ENCODE measurements around the gene SMG7. TPM values are rescaled to one million over a fixed set of nuclear protein-coding genes. Genes with fewer than 3 reads are reported as not detected.

Gene SMG7
- total RNA-seq, 1 experiment from 2014 or later = 72.9 TPM

GRCh38 chr1:183543619-183544204 lies 71.4 kb downstream of the SMG7 start:
- TF ChIP-seq CTCF (conservative IDR thresholded peaks at IDR 0.05) (peak; percentile 81), EZH2 (IDR thresholded peaks at IDR 0.05; ENCODE audit: low read depth) (no peak)
- Histone ChIP-seq H3K4me3 (no peak overlapping the region), H3K27me3 (ENCODE audit: insufficient read depth, low read depth) (no peaks in the 10 kb centered on the region), H3K9me3 (ENCODE audit: insufficient read depth, low read depth) (no peaks in the 10 kb centered on the region), H4K20me1 (ENCODE audit: insufficient read depth) (no peaks in the 10 kb centered on the region), H3K4me2 (no peak overlapping the region), H3K27ac (peak overlapping the region; percentile 11; the same call in 1 of the 2 replicates), H3F3A (ENCODE audit: insufficient read depth, low read depth) (peaks cover 40% of the 10 kb centered on the region), H2AFZ (no peak overlapping the region), H3K79me2 (ENCODE audit: low read depth) (no peaks in the 10 kb centered on the region), H3K36me3 (ENCODE audit: low read depth) (peaks cover 76% of the 10 kb centered on the region), H3K9me2 (ENCODE audit: insufficient read depth) (no peaks in the 10 kb centered on the region), H3K4me1 (replicated peaks; ENCODE audit: insufficient read depth) (no peaks in the 10 kb centered on the region)
- ChIA-PET POLR2A (ENCODE audit: unreplicated experiment) (no interaction called here), CTCF (no interaction called here)
- no TSS peak for BruUV-seq (replicated peaks)
- intact Hi-C loops (cut with micrococcal nuclease; ENCODE audit: unreplicated experiment) = loop anchor here (2.0 to 5.0 kb wide), 2 partner anchors 71 to 263 kb away; partner anchors contain the start of gene SMG7
- peak in 1 of 2 experiments; percentile 7 for DNase-seq

GRCh38 chr1:183544598-183545297 lies 72.4 kb downstream of the SMG7 start:
- H3K9me2 ChIP-seq (ENCODE audit: insufficient read depth) = no peaks in the 10 kb centered on the region
- H3K36me3 ChIP-seq (ENCODE audit: low read depth) = peaks cover 78% of the 10 kb centered on the region
- TF ChIP-seq CTCF (conservative IDR thresholded peaks at IDR 0.05) = no peak
- TF ChIP-seq EZH2 (IDR thresholded peaks at IDR 0.05; ENCODE audit: low read depth) = no peak
- H3K27ac ChIP-seq = no peak overlapping the region
- DNase-seq = no peak
- no peaks in the 10 kb centered on the region for H3K79me2 ChIP-seq (ENCODE audit: low read depth)
- CTCF ChIA-PET = interaction anchor here (0.7 kb wide), 1 partner anchor 22 kb away, joined by 3 read pairs; no protein-coding TSS in a partner anchor
- H3K4me2 ChIP-seq = no peak overlapping the region
- POLR2A ChIA-PET (ENCODE audit: unreplicated experiment) = interaction anchor here (0.7 kb wide), 1 partner anchor 296 kb away, joined by 3 read pairs; no protein-coding TSS in a partner anchor
- H3K27me3 ChIP-seq (ENCODE audit: insufficient read depth, low read depth) = no peaks in the 10 kb centered on the region
- H3K4me1 ChIP-seq (replicated peaks; ENCODE audit: insufficient read depth) = no peaks in the 10 kb centered on the region
- H3F3A ChIP-seq (ENCODE audit: insufficient read depth, low read depth) = peaks cover 42% of the 10 kb centered on the region
- no peaks in the 10 kb centered on the region for H3K9me3 ChIP-seq (ENCODE audit: insufficient read depth, low read depth)
- no peak overlapping the region for H3K4me3 ChIP-seq
- H2AFZ ChIP-seq = no peak overlapping the region
- BruUV-seq (replicated peaks) = no TSS peak
- no peaks in the 10 kb centered on the region for H4K20me1 ChIP-seq (ENCODE audit: insufficient read depth)
- intact Hi-C loops (cut with micrococcal nuclease; ENCODE audit: unreplicated experiment) = loop anchor here (5.0 kb wide), 1 partner anchor 72 kb away; the partner anchor contains the start of gene SMG7

- Histone ChIP-seq H3K79me2 (ENCODE audit: low read depth) (no peaks in the 10 kb centered on the region), H3K27me3 (ENCODE audit: insufficient read depth, low read depth) (no peaks in the 10 kb centered on the region), H2AFZ (no peak overlapping the region), H3K4me2 (no peak overlapping the region), H3F3A (ENCODE audit: insufficient read depth, low read depth) (peaks cover 38% of the 10 kb centered on the region; the same call in 1 of the 2 replicates), H3K36me3 (ENCODE audit: low read depth) (peaks cover 84% of the 10 kb centered on the region), H3K27ac (no peak overlapping the region), H4K20me1 (ENCODE audit: insufficient read depth) (no peaks in the 10 kb centered on the region), H3K4me3 (no peak overlapping the region), H3K9me3 (ENCODE audit: insufficient read depth, low read depth) (no peaks in the 10 kb centered on the region), H3K9me2 (ENCODE audit: insufficient read depth) (no peaks in the 10 kb centered on the region), H3K4me1 (replicated peaks; ENCODE audit: insufficient read depth) (no peaks in the 10 kb centered on the region)
- no peak for TF ChIP-seq CTCF (conservative IDR thresholded peaks at IDR 0.05)
- TF ChIP-seq EZH2 (IDR thresholded peaks at IDR 0.05; ENCODE audit: low read depth) = no peak
- intact Hi-C loops (cut with micrococcal nuclease; ENCODE audit: unreplicated experiment) = no loop called here
- ChIA-PET POLR2A (ENCODE audit: unreplicated experiment) (no interaction called here), CTCF (no interaction called here)
- no TSS peak for BruUV-seq (replicated peaks)
- no peak for DNase-seq
Measured at GRCh38 chr1:183546427-183546826, 74.1 kb downstream of the SMG7 start.

Data from PC-9 (cell line).